Erythroblast (primary cell): ENCODE data around the gene BACH2.

Experiments used
- GATA1 ChIP-seq: IDR thresholded peaks from 2 replicates; pipeline ENCODE4 v1.6.1; 2011; ENCODE audit warnings: low read depth, mild to moderate bottlenecking, control low read depth, low read length, moderate library complexity
- POLR2A ChIP-seq: IDR thresholded peaks from 2 replicates; pipeline ENCODE4 v1.6.1; 2011; ENCODE audit warnings: mild to moderate bottlenecking, low read length

DNA sequence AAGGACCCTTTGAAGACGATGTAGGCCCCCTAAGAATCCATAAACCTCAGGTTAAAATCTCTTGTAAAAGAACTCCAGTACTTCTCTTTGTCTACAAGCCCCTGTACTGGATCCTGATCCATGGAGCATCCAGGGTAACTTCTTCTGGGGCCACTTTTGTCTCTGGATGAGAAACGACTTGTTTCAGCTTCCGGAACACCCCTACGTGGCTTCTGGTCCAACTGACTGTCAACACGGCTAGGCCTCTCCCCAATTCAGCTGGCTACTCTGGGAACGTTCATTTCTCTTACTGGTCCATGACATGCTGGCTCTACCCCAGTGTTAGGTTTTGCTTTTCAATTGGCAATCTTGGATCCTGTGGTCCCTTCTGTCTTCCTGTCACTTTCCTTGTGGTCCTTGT is 198.0 kb downstream of the BACH2 start:
- no peak for TF ChIP-seq POLR2A
- TF ChIP-seq GATA1 = no peak
